Body of pancreas (tissue), 4 donors: ENCODE measurements around the gene ALOX12. TPM values are rescaled to one million over a fixed set of nuclear protein-coding genes. Genes with fewer than 3 reads are reported as not detected.

ENCODE experiments used
- ATAC-seq: fragments of 150-250 bp; one replicate; pipeline ENCODE4 v1.9.1; 2016
- DNase-seq, 4 donors: peaks; one replicate each; pipeline ENCODE4 v3.0.0-alpha.2; 2019
- H3K27ac ChIP-seq, 4 donors: fragments of 200-600 bp; sonication (generic); 1 replicate in 3 of 4; 2 replicates in 1 of 4; pipeline versions ENCODE4 v1.5.1 to v1.6.1; 2016 to 2019; ENCODE audit warnings: mild to moderate bottlenecking in 1 of 4, mixed read lengths in 1 of 4, moderate library complexity in 1 of 4
- H3K27me3 ChIP-seq, 2 donors: fragments of 200-600 bp; sonication (generic); one replicate each; pipeline ENCODE4 v1.6.0; 2016; ENCODE audit warnings: mild to moderate bottlenecking in 1 of 2
- H3K36me3 ChIP-seq, 2 donors: fragments of 200-600 bp; sonication (generic); replicated peaks in 1 of 2; 2 replicates each; pipeline ENCODE4 v1.5.1; 2016; ENCODE audit warnings: low read depth in 2 of 2; ENCODE audit not compliant: insufficient read depth in 1 of 2
- H3K4me1 ChIP-seq: fragments of 200-600 bp; sonication (generic); one replicate; pipeline ENCODE4 v1.6.0; 2016
- H3K4me3 ChIP-seq, 2 donors: fragments of 200-600 bp; sonication (generic); 1 replicate in 1 of 2; 2 replicates in 1 of 2; pipeline ENCODE4 v1.5.1; 2016 to 2019
- H3K9me3 ChIP-seq, 3 donors: fragments of 200-600 bp; sonication (generic); 1 replicate in 2 of 3; 2 replicates in 1 of 3; pipeline ENCODE4 v1.5.1; 2016
- POLR2A ChIP-seq, 3 donors: fragments of 450-650 bp; IDR thresholded peaks; one replicate each; pipeline ENCODE4 v1.6.1; 2016; ENCODE audit warnings: antibody characterized with exemption in 3 of 3, mild to moderate bottlenecking in 2 of 3
- WGBS, 2 donors: methylation state at CpG; one replicate each; pipeline ENCODE4 v1.1.5; 2017; 5-methylcytosine and 5-hydroxymethylcytosine counted together
- intact Hi-C: fragments of 100-400 bp; cut with DNase I; formaldehyde crosslinking; loops from one replicate; pipeline ENCODE4 v1.15.1; 2023
- total RNA-seq, 2 donors: library from RNA; depleted of rRNA; stranded (reverse); fragments of >200 nt; gene quantifications; one replicate each; pipeline ENCODE4 v1.1.0, GENCODE V29; 2016
- TF ChIP-seq, protein P1 (sequence below), 7 experiments: fragments of 450-650 bp in 4 of 7; fragments of 200-600 bp in 3 of 7; sonication (generic) in 3 of 7; IDR thresholded peaks; one replicate each; pipeline ENCODE4 v1.5.1; 2016 to 2019; ENCODE audit warnings: antibody characterized with exemption in 7 of 7

ALOX12 gene
- total RNA-seq, 2 donors from 2014 or later: not detected

DNA sequence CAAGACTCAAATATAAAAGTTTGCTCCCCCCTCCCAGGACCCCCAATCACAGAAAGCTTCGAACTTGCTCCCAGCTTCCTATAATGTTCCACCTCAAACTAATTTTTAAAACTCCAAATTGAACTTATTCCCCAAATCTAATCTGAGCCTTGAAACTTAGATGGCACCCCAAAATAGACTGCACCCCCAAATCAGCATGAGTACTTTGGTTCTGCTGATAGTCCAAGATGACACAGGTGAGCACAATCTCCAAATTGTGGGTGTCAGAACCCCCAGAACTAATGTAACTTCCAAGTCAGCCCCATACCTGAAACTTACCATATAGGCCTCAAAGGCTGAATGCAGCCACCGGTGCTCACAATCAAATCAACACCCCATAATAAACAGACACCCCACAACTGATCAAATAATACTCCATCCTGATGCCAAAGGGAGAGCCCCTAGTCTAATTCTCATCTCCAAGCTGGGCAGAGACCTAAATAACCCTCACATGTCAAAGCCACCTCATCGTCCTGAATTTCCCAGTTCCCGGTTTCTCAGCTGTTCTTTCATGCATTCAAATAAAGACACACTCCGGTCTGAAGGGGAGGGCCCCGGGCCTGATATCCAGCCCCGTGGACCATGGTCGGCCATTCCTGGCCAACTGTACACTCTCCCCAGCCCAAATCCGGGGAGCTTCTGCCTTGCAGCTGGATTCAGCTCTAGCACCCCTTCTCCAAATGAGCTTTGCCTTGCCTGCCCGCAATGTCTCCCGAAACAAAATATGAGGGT, 25.2 kb downstream of the ALOX12 start:
- Histone ChIP-seq H3K27ac (peak overlapping the region in 2 of 4 donors; percentile 2 to 70), H3K4me1 (peaks cover 31% of the 10 kb centered on the region), H3K36me3 (no peaks in the 10 kb centered on the region), H3K4me3 (no peak overlapping the region), H3K9me3 (no peaks in the 10 kb centered on the region), H3K27me3 (no peaks in the 10 kb centered on the region)
- ATAC-seq (no peak), DNase-seq (no peak)
- intact Hi-C loops: loop anchor here (10.0 kb wide), 1 partner anchor 176 kb away; no protein-coding TSS in a partner anchor
- 62 to 65% methylated on average over 11 of the region's 11 CpGs for WGBS, 2 donors
- no peak for TF ChIP-seq POLR2A (IDR thresholded peaks at IDR 0.05)
- TF ChIP-seq, protein P1, sequence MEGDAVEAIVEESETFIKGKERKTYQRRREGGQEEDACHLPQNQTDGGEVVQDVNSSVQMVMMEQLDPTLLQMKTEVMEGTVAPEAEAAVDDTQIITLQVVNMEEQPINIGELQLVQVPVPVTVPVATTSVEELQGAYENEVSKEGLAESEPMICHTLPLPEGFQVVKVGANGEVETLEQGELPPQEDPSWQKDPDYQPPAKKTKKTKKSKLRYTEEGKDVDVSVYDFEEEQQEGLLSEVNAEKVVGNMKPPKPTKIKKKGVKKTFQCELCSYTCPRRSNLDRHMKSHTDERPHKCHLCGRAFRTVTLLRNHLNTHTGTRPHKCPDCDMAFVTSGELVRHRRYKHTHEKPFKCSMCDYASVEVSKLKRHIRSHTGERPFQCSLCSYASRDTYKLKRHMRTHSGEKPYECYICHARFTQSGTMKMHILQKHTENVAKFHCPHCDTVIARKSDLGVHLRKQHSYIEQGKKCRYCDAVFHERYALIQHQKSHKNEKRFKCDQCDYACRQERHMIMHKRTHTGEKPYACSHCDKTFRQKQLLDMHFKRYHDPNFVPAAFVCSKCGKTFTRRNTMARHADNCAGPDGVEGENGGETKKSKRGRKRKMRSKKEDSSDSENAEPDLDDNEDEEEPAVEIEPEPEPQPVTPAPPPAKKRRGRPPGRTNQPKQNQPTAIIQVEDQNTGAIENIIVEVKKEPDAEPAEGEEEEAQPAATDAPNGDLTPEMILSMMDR (IDR thresholded peaks at IDR 0.05): no peak

DNA sequence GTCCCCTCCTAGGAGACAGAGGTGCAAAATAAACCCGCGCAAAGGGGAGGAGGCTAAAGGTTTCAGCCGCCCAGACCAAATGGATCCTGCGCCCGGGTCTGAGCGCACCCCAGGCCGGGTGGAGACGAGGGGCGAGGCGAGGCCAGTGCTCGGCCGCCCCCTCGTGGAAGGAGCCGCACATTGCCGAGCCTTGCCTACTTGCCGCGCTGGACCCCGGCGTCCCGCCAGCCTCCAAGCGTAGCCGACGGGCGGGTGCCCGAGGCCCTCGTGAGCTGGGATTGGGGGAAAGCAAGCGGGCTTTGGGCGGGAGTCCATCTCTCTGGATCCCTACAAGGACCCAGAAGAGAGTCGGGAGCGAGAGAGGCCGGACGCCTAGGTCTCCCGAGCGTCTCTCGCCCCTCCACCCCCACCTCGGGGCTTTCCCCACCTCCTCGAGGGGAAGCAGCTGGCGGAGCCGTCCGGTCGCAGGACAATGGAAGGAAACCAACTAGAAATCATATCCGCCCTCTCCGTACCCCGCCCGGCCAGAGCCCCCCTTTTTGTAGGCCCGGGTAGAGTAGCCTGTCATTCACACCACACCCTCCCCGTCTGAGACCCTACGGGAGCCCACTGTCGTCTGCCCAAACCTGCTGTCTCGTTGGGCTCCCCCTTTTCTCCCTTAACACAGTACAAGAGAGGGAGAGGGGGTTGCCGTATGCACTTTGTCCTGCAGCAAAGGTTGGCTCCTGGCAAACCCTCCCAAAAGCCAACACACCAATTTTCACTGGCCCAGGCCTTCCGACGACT, 26.3 kb downstream of the ALOX12 start:
- intact Hi-C loops: loop anchor here (10.0 kb wide), 1 partner anchor 177 kb away; no protein-coding TSS in a partner anchor
- TF ChIP-seq, protein P1 (IDR thresholded peaks at IDR 0.05): peak; percentile 83 to 97 (median 92)
- no peak for TF ChIP-seq POLR2A (IDR thresholded peaks at IDR 0.05)
- Histone ChIP-seq H3K4me1 (peaks cover 31% of the 10 kb centered on the region), H3K27me3 (no peaks in the 10 kb centered on the region), H3K27ac (peak overlapping the region in 3 of 4 donors; percentile 21 to 70 (median 43)), H3K4me3 (no peak overlapping the region), H3K36me3 (no peaks in the 10 kb centered on the region), H3K9me3 (no peaks in the 10 kb centered on the region)
- 1 to 8% methylated on average over 13 to 53 of the region's 53 CpGs for WGBS, 2 donors
- DNase-seq: peak; percentile 74 to 84 (median 80)
- ATAC-seq: peak; percentile 70

DNA sequence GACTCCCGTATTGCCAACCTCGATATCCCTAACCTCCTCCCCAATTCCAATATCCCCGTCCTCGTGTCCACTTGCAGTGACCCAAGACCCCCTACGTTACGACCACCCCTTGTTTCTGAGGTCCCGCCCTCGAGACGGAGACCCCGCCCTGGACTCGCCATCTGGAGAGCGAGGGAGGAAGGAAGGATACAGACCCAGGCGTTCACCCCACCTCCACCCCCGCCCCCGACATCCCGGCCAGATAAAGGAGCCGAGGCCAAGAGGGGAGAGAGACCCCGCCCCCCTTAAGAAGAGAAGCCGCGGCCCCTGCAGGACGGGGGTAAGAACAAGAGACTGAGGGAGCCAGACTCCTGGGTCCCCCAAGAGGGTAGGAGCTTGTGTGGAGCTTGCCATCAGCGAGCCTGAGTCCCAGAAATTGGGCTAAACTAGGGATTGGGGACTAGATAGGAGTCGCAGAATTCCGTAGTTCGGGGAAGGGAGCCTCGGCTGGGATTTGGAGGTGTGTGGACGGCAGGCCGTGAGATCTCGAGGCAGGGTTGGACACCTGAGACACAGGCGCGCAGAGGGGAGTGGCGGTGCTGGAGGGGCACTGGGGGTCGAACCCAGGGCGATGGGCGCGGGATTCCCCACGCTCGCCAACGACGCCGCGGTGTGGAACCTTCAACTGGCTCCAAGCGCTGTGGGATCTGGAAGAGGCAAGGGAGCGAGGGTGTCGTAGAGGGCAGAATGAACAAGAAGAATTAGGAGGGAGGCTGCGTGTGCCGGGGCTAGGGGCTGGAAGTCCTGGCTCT, 27.1 kb downstream of the ALOX12 start, which contains the start of gene BCL6B:
TSS of gene BCL6B (plus strand) at position 270 of the 791 bp plus-strand sequence. CDS start 622 bp downstream, outside the sequence.
- peak within 1 kb of the TSS in 3 of 4 donors; percentile 40 to 70 (median 43) for H3K27ac ChIP-seq
- peaks cover 31% of the 10 kb centered on the region for H3K4me1 ChIP-seq
- ATAC-seq (no peak), DNase-seq (no peak)
- no peaks in the 10 kb centered on the region for H3K9me3 ChIP-seq
- H3K36me3 ChIP-seq: no peaks in the 10 kb centered on the region
- TF ChIP-seq, protein P1 (IDR thresholded peaks at IDR 0.05): no peak
- no peak for TF ChIP-seq POLR2A (IDR thresholded peaks at IDR 0.05)
- H3K27me3 ChIP-seq: no peaks in the 10 kb centered on the region
- intact Hi-C loops: loop anchor here (10.0 kb wide), 1 partner anchor 178 kb away; no protein-coding TSS in a partner anchor
- H3K4me3 ChIP-seq: no peak within 1 kb of the TSS
- 12 to 17% methylated on average over 34 to 47 of the region's 47 CpGs for WGBS, 2 donors

DNA sequence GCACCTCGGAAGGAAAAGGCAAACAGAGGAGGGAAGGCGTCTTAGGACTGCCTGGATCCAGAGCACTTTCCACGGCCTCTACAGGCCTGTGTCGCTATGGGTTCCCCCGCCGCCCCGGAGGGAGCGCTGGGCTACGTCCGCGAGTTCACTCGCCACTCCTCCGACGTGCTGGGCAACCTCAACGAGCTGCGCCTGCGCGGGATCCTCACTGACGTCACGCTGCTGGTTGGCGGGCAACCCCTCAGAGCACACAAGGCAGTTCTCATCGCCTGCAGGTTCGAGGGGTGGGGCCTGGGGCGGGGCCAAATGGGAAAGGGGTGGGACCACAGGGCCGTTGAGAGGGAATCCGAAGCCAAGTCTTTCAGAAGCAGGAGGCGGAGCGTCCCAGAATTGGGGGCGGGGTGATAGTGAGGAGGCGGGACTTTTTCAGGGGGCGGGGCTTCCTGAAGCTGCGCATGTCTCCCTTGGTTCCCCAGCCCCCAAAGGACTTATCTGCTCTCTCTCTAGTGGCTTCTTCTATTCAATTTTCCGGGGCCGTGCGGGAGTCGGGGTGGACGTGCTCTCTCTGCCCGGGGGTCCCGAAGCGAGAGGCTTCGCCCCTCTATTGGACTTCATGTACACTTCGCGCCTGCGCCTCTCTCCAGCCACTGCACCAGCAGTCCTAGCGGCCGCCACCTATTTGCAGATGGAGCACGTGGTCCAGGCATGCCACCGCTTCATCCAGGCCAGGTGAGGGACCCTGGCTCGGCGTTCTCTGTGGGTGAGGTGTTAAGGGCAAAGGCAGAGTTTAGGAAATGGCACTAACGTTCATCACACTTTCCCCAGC, 27.9 kb downstream of the ALOX12 start:
- no peaks in the 10 kb centered on the region for H3K36me3 ChIP-seq
- 32 to 68% methylated on average over 25 to 51 of the region's 51 CpGs for WGBS, 2 donors
- no peaks in the 10 kb centered on the region for H3K27me3 ChIP-seq
- DNase-seq (peak; percentile 92 to 94 (median 94)), ATAC-seq (peak; percentile 82)
- no peaks in the 10 kb centered on the region for H3K9me3 ChIP-seq
- H3K27ac ChIP-seq: peak overlapping the region in 3 of 4 donors; percentile 40 to 70 (median 43)
- no peak overlapping the region for H3K4me3 ChIP-seq
- H3K4me1 ChIP-seq: peaks cover 31% of the 10 kb centered on the region
- TF ChIP-seq, protein P1 (IDR thresholded peaks at IDR 0.05): no peak
- peak in 2 of 3 donors; percentile 51 to 64 for TF ChIP-seq POLR2A (IDR thresholded peaks at IDR 0.05)
- intact Hi-C loops: loop anchor here (10.0 kb wide), 1 partner anchor 179 kb away; no protein-coding TSS in a partner anchor
